GM12891 (cell line): ENCODE results near the gene DGCR8.

Experiments
- DNase-seq: peaks from one replicate; pipeline ENCODE4 v3.0.0; 2011; ENCODE audit warnings: low spot score; ENCODE audit not compliant: insufficient read length
- FAIRE-seq: peaks from 2 replicates; lab custom pipeline; 2011; peaks lifted over from hg19 to GRCh38; lab: Jason Lieb, UNC
- PAX5 ChIP-seq: IDR thresholded peaks from 2 replicates; pipeline ENCODE4 v1.6.1; 2011; ENCODE audit warnings: low read length, moderate library complexity, mild to moderate bottlenecking; ENCODE audit not compliant: insufficient read depth, severe bottlenecking
- POLR2A ChIP-seq: IDR thresholded peaks from 2 replicates; pipeline ENCODE4 v1.6.1; 2011; ENCODE audit warnings: low read depth, low read length, control low read depth
- POLR2AphosphoS5 ChIP-seq: IDR thresholded peaks from 2 replicates; pipeline ENCODE4 v1.6.1; 2011; ENCODE audit warnings: low read depth, low read length, control low read depth
- POU2F2 ChIP-seq: IDR thresholded peaks from 2 replicates; pipeline ENCODE4 v1.6.1; 2011; ENCODE audit warnings: low read depth, mild to moderate bottlenecking, control low read depth, low read length, moderate library complexity
- SPI1 ChIP-seq: IDR thresholded peaks from 2 replicates; pipeline ENCODE4 v1.6.1; 2011; ENCODE audit warnings: low read depth, low read length, control low read depth
- TAF1 ChIP-seq: IDR thresholded peaks from 2 replicates; pipeline ENCODE4 v1.6.1; 2011; ENCODE audit warnings: low read depth, low read length, control low read depth

The DGCR8 gene

DNA sequence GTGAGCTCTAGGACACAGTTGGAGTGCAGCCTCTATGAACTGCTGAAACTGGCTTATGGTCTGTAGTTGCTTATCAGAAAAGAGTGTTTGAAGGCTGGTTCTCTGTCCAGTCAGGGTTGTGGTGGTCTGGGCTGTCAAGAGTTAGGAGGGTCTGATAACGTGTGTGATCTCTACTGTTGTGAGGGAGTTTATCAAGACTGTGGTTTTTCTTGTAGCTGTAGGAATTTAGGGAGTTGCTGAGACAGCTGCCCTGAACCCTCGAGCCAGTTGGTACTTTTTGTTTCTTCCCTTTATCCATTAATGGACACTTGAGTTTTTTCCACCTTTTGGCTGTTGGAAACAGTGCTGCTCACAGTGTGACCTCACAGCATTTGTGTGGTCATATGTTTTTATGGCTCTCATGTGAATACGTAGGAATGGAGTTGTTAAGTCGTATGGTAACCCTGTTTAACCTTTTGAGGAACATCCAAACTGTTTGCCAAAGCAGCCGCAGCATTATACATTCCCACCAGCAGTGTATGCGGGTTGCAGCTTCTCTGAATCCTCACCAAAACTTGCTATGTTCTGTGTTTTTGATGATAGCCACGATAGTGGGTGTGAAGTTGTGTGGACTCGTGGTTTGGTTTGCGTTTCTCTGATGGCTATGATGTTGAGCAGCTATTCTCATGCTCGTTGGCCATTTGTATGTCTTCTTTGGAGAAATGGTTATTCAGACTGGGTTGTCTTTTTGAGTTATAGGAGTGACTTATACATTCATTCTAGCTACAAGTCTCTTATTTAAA lies 20.9 kb upstream of the DGCR8 start:
- DNase-seq (no peak), FAIRE-seq (no peak)
- TF ChIP-seq PAX5 (no peak), SPI1 (no peak), POLR2A (no peak), POLR2AphosphoS5 (no peak), TAF1 (no peak), POU2F2 (no peak)

DNA sequence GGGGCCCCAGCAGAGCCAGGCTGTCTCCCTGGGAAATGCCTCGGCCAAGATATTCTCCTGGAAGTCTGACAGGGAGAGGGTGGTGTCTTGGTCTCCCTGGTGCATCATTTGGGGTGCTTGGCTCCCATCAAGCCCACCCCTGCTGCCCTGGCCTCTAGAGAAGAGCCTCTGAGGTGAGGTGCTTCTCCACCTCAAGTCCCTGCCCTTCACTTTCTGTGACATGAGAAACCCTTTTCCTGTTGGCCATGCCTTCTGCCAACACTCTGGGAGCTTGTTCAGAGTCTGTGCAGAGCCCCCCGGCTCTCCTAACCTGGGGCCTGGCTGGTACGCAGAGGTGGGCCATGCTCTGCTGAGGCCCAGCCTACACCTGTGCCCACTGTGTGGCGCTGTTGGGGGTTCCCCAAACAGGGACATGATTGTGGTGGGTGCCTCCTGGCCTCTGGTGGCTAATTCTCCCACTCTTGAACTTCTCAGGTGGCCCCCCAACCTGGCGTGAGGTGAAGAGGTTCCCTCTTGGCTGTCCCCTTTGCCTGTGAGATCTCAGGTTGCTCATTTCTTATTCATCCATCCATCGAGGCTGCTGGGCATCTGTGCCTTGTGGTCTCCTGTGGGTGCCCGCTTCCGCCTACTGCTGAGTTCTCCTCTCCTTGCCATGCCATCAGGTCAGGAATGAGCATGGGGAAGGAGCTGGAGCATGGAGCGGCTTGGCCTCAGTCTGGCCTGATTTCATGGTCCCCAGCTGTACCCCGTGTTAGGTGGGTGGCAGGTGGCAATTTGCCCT lies 19.2 kb upstream of the DGCR8 start:
- no peak for FAIRE-seq
- TF ChIP-seq TAF1 (no peak), POLR2AphosphoS5 (no peak), POU2F2 (no peak), PAX5 (no peak), POLR2A (no peak), SPI1 (no peak)
- DNase-seq = no peak

DNA sequence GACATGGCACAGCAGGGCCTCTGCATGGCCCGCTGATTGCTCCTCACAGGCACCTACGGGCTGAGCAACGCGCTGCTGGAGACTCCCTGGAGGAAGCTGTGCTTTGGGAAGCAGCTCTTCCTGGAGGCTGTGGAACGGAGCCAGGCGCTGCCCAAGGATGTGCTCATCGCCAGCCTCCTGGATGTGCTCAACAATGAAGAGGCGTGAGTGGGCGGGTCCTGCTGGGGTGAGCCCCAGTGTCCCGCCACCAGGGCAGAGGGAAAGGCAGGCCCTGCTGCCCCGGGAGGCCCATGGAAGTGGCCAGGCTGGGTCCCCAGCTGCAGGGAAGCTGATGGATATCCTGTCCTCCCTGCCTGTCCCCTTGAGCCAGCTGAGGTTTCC lies 18.6 kb upstream of the DGCR8 start:
- DNase-seq = no peak
- no peak for TF ChIP-seq POU2F2
- no peak for TF ChIP-seq SPI1
- TF ChIP-seq TAF1 = no peak
- no peak for TF ChIP-seq POLR2AphosphoS5
- no peak for TF ChIP-seq PAX5
- FAIRE-seq = no peak

DNA sequence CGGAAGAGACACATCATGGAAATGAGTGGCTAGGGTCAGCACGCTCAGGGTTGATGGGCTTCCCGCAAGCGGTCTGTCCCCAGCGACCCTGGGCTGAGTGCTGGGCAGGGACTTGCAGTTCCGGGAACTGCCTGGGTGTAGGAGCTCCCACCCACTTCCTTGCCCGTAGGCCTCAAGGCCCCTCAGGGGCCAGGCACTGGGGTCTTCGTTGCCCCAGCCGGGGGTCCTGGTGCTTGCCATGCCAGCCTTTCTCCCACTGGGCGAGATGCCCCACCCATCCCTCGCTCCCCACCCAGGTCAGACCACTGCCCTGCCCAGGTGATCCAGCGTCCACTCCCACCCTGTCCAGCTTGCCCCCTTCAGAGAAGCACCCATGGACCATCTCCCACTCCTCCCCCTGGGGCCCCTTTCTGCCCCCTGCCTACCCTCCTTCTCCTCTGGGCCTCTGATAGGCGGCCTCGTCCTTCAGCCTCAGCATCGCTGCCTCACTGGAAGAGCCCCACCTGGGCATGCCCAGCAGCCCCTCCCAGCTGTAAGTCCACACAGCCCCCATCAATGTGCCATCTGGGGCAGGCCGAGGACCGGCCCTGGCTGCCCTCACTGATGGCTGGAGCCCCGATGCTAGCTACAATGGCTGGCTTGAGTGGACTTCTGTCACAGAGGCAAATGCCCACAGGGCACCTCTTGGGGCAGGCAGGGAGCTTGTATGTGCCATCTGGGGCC lies 17.8 kb upstream of the DGCR8 start:
- no peak for DNase-seq
- TF ChIP-seq TAF1 (no peak), SPI1 (no peak), POLR2A (no peak)
- no peak for FAIRE-seq

DNA sequence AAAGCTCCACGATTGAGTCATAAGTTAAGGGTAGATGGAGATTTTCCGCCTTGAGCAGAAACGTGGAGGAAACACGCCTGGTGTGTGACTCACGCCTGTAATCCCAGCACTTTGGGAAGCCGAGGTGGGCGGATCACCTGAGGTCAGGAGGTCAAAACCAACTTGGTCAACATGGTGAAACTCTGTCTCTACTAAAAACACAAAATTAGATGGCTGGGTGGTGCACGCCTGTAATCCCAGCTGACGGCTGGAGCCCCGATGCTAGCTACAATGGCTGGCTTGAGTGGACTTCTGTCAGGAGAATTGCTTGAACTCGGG lies 17.3 kb upstream of the DGCR8 start:
- FAIRE-seq = no peak
- no peak for DNase-seq
- TF ChIP-seq SPI1 (no peak), POU2F2 (no peak), POLR2AphosphoS5 (no peak), PAX5 (no peak), POLR2A (no peak), TAF1 (no peak)

DNA sequence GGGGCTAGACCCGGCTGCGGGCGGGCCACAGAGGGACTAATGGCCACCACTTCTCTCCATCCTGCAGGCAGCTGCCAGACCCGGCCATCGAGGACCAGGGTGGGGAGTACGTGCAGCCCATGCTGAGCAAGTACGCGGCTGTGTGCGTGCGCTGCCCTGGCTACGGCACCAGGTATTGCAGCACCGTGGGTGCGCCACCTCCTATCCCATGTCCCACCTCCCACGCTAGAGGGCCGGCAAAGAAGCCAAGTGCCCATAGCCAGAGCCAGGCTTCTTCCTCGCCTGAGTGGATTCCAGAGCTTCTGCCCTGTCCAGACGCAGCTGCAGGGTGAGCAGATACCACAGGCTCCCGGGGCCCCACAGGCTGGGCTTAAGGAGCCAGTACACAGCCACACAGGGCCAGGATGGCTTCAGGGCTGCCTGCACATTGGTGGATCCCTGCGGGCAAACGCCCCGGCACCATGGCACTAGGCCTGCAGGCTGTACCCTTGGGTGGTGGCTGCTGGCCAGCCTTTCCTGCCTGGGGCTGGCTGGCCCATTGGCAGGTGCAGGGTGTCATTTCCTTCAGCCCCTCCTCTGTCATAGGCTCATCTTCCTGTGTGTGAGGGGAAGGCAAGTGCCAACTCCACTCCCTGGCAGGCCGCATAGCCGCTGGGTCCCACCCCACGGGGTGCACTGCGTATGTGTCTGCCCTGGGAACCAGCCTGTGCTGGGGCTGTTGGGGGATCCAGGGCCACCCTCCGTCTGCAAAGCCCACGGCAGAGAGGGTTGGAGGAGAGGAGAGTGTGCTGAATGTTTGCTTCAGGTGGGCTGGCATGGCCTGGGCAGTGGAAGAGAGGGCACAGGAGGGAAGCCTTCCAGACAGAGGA lies 16.5 kb upstream of the DGCR8 start:
- DNase-seq (no peak), FAIRE-seq (no peak)

DNA sequence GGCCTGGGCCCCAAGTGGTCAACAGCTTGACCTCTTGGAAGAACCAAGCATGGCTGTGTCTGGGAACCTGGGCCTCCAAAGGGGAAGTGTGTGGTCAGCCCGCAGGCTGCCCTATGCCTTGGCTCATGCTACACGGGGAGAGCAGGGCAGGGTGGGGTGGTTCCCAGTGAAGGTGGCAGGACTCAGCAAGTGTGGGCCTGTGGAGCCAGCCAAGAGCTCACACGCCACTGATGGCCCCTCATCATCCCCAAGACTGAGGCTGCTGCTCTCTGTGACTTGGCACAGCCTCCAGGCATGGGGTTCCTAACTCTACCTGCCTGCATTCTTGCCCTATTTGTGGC lies 15.9 kb upstream of the DGCR8 start:
- TF ChIP-seq POLR2A = no peak
- TF ChIP-seq POU2F2 = no peak
- no peak for TF ChIP-seq POLR2AphosphoS5
- no peak for TF ChIP-seq PAX5
- TF ChIP-seq TAF1 = no peak
- no peak for TF ChIP-seq SPI1
- no peak for DNase-seq
- no peak for FAIRE-seq

More for the DNA sequence above, 16.5 kb upstream of the DGCR8 start:
- TF ChIP-seq PAX5 (no peak), POLR2A (no peak), TAF1 (no peak), POLR2AphosphoS5 (no peak), POU2F2 (no peak)

DNA sequence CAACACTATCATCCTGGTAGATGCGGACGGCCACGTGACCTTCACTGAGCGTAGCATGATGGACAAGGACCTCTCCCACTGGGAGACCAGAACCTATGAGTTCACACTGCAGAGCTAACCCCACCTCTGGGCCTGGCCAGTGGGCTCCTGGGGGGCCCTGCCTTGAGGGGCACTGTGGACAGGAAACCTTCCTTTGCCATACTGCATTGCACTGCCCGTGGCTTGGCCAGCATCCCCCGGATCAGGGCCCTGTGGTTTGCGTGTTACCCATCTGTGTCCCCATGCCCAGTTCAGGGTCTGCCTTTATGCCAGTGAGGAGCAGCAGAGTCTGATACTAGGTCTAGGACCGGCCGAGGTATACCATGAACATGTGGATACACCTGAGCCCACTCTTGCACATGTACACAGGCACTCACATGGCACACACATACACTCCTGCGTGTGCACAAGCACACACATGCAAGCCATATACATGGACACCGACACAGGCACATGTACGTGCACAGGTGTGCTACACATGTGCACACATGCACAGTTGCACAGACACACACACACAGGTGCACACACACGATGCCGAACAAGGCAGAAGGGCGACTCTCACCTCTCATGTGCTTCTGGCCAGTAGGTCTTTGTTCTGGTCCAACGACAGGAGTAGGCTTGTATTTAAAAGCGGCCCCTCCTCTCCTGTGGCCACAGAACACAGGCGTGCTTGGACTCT lies 15.3 kb upstream of the DGCR8 start:
- DNase-seq (no peak), FAIRE-seq (no peak)
- no peak for TF ChIP-seq PAX5
- TF ChIP-seq POLR2A = no peak
- no peak for TF ChIP-seq POU2F2
- no peak for TF ChIP-seq TAF1
- no peak for TF ChIP-seq POLR2AphosphoS5
- TF ChIP-seq SPI1 = no peak
